NCI-H82 (cell line): ENCODE measurements around the gene KDM8.
A peak's percentile ranks its signal among the peaks of the same experiment; 100 is the strongest.

Source experiments
- DNase-seq: peaks from one replicate; lab custom pipeline; 2025; lab: John Stamatoyannopoulos, UW

Gene KDM8

DNA sequence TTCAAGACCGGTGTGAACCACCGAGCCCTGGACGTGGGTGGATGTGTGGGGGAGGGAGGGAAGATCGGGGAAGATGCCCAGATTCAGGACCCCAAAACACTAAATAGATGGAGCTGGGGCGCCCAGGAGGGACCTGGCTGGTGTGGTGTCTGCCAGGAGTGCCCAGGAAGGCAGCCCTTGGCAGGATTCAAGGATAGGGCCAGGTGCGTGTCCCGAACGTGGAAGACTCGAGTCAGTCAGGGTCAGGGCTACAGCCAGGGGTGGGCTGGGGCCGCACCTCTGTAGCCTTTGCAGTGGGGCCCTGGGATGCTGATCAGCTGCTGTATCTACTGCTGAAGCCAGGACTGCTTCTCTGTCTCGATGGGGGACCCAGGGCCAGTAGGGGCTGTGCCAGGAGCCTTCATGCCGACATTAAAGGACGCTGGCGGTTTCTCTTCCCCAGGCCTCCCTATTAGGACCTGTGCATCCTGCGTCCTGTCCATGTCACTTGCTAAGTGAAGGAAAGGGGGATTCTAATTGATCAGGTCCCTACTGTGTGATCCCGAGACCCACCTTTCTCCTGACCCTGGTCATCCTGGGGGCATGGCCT is 13.1 kb downstream of the KDM8 start:
- DNase-seq = no peak

DNA sequence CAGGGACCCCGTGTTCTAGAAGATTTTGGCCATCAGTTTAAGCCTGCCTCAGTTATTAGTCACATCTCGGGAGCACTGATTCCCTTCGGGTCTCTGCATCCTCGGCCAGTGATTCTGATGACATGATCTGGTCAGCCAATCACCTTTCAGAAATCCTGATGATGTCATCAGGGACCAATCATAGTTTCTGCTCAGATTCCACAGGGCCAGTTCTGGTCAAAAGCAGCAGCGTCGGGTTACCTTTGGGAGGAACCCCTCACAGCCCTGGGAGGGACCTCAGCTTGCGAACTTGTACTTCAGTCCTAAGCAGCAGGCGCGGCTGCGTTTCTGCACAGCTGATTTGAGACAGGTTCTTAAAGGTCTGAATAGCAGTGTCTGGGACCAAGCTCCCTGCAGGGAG is 13.9 kb downstream of the KDM8 start:
- peak; percentile 9 for DNase-seq

DNA sequence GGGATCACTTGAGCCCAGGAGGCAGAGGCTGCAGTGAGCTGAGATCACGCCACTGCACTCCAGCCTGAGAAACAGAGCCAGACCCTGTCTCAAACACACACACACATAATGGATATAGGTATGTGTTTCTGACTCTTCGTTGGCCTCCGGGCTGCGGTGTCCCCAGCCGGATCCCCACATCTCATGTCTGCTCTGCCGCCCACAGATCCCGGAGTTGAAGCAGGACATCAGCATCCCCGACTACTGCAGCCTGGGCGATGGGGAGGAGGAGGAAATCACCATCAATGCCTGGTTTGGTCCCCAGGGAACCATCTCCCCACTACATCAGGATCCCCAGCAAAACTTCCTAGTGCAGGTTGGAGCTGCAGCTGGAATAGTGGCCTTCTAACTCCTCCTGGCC is 15.4 kb downstream of the KDM8 start:
- DNase-seq = no peak

DNA sequence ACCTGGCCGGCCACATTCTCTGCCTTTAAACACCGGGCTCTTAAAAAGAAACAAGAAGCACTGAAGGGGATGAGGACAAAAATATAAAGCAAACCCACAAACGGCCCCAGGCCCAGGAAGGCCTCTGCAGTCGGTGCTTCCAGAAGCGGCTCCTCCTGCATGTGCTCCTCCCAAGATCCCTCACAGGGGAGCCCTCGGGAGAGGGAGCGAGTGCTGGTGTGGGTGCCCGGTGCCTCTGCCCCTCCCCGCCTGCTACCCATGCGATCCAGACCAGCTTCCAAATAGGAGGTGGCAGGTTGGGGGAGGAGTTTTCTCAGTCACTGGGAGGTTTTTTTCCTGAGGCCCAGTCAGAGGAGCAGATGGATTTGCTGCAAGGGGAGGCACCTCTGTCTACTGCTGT is 15.8 kb downstream of the KDM8 start:
- DNase-seq = no peak

DNA sequence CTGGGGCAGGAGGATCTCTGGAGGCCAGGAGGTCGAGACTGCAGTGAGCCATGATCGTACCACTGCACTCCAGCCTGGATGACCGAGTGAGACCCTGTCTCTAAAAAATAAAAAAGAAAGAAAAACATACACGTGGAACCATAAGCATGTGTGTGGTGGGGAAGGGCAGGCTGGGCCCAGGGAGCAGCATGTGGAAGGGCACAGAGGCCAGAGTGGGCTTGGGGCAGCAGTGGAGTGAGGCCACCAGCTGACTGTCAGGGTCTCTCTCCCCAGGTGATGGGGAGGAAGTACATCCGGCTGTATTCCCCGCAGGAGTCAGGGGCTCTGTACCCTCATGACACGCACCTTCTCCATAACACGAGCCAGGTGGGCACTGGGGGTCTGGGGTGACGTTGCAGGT is 16.8 kb downstream of the KDM8 start:
- no peak for DNase-seq

DNA sequence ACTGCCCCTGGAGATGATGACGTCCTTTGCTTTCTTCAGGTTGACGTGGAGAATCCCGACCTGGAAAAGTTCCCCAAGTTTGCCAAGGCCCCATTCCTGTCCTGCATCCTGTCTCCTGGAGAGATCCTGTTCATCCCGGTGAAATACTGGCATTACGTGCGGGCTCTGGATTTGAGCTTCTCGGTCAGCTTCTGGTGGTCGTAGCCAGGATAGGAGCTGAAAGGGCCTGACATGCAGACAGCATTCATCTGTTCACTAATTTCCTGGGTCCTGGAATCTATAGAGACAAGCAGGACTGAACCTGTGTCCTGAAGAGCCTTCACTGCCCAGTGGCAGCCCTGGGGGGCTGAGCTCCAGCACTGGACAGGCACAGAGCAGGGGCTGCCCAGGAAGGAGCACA is 17.2 kb downstream of the KDM8 start:
- DNase-seq = no peak

DNA sequence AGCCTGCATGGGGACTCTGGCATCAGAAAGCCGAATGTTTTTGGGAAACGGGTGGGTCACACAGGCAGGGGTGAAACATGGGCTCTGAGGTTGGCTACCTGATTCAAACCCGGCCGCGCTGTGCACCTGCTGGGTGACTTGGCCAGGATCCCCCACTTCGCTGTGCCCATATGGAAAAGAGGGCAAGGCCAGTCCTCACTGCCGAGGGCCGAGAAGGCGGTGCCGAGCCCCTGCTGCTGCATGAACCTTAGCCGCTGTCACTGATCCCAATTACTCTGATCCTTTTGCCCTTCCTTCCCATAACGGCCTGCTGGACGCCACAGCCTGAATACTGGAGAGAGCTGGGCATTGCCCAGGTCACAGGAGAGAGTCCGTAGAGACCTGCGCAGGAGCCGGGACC is 17.7 kb downstream of the KDM8 start:
- no peak for DNase-seq

DNA sequence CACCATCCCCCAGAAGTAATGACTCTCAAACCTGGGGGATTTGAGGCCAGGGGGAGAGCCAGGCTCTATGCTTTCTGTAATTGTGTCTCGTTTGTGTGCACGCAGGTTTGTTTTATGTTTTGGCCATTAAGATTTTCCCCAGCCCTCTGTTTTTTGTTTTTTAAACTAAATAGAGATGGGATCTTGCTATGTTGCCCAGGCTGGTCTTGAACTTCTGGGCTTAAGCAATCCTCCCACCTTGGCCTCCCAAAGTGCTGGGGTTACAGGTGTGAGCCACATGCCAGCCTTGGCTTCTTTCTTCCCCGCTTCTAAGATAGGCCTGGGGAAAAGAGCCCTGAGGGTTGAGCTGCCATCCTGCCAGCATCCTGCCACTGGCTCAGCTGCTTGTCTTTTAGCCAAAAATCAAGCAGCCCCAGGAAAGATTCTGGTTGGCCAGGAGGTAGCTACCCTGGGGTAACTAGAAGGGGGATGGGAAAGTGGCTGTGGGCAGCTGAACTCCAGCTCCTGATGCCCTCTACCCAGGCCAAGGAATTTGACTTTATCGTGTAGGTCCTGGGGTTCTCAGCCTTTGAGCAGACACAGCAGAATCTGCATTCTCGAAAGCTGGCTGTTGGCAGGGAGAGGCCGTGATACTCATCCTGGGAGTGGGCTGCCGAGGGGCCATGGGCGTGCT is 18.4 kb downstream of the KDM8 start:
- DNase-seq = no peak

DNA sequence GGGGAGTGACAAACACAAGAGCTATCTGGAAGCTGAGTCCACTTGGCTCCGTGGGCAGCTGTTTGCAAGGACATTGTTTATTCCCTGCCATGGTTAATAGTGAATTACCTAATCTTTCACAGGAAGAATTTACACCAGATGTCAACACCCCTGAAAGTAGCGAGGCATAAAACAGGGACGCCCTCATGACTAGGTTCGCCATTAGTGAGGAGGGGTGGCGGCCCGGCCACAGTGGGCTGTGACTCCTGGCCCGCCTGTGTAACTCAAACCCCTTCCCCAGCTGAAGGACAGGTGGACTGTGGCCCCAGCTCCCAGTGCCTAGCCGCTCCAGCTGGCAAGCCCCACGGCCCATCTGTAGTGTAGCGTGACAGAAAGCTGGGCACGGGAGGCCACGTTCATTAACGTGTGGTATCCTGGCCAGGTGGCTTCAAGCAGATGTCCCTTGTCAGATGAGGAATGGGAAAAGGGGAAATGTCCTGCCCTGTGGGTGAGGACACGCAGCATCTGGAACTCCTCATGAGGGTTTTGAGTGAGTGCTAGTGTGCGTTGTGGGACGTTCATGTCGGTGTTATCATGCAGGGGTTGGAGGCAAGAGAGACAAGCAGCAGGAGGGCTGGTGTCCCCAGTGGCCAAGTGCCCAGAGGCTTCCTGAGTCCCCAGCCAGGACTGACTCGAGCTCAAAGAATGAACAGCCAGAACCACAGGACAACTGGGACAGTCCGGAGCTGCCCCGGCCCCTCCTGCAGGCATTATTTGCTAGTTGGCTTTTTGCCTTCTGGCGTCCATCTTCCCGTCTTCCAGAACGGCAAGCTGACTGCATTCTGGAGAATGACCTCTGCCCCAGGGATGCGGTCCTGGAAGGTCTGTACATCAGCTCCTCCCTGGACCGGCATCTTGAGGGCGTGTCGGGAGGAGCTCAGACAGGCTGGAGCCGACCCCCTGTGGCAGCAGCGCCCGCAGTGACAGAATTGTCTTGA is 19.2 kb downstream of the KDM8 start:
- peak; percentile 30 for DNase-seq

DNA sequence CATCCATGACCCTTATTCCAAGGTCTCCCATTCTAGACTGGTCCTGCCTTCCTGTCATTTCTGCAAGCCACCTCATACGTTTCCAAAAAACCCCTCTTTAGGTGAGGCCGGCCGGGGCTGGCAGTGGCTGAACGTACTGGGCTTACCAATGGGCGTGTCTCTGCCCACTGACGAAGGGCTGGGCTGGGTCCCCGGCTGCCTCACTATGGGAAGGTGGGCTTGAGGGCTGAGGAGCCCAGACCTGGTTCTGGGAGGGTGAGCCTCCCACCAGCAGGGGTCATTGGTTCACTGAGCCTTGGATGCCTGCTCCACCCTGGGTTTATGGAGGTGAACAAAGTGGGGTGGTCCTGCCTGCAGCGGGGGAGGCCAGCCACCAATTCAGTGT is 19.9 kb downstream of the KDM8 start:
- no peak for DNase-seq

DNA sequence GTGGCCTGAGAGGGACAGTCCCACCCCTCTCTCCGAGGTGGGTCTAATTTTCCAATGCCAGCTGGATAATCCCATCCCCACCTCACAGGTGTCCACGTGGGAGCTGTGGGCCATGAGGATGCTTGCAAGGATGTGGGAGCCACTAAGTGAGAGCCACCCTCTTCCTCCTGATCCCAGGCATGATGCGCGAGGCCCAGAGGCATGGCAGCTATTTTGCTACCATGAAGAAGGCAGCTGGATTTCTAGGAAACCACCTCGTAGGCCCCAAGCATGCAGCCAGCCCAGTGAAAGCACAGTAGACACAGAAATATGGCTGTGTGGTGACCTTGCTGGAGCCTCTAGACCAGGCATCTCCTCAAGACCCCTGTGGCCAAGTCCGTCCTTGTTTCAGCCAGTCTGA is 20.4 kb downstream of the KDM8 start:
- no peak for DNase-seq

DNA sequence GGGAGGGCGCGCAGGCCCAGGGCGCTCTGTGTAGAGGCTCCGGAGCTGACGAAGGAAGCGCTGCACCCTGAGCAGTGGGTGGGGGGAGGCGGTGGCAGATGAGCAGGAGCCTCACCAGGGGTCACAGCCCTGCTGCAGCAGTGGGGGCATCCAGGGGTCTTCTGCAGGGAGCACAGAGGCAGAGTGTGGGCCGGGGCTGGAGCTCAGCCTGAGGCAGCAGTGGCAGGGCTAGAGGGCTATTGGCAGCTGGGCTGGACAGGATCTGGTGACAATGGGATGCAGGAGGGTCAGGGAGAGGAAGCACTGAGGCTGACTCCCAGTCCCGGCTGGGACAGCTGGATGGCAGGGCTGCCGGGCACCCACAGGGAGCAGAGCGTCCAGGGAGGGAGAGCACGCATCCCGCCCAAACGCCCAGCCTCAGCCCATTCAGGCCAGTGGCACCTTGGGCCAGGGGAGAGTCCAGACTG is 21.0 kb downstream of the KDM8 start:
- DNase-seq = no peak

DNA sequence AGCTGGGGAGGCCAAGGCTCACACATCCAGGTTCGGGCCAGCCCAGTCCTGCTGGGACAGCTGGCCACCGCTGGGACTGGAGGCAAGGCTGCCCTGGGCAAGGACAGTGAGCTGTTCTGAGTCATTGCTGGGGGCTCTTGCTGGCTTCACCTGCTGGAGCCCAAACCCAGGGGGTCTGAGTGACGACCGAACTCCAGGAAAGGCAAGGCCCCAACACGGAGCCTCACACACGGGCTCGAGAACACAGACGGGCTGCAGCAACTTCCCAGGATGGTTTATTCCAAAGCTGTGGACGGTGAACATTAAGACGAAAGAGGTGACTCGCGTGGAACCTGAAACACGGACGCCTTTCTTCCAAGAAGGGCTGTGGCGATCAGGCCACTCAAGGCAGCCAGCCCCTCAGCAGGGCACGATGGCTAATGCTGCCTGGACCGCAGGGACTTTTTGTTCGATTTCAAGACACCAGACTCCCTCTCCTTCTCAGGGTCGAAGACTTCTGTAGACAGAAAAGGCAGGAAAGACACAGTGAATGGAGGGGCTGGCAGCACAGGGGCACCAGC is 21.5 kb downstream of the KDM8 start:
- no peak for DNase-seq

DNA sequence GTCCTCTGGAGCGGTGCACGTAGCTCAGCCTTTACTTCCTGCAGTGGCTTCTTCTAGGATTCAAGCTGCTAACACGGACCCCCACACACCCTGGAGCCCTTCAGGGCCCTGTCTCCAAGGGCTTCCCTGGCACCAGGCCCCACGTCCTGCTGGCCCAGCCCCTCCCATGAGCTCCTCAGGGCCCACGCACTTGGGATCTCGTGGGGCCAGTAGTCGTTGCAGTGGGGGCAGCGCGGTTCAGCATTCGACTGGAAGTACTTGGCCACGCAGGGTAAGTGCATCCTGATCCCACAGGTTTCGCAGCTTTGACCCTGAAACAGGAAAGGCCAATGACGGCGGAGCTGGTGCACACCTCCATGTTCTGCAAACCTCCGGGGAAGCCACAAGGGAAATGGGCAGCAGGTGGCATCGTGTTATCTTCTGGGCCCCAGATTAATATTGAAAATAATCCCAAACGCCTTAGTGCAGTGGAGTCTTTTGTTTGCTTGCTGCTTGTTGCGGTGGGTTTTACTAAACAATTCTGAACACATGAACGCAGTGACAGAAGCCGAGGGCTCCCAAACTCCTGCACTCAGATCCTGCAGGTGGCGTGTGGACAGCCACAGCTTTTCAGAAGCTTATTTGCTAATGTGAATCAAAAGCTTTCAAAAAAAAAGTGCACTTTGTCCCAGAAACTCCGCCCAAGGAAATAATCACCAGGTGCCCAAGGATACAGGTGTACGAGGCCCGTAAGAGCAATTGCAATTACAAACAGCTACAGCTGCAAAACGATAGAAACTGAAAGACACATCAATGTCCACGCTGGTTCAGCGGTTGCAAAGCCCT is 22.4 kb downstream of the KDM8 start:
- no peak for DNase-seq

DNA sequence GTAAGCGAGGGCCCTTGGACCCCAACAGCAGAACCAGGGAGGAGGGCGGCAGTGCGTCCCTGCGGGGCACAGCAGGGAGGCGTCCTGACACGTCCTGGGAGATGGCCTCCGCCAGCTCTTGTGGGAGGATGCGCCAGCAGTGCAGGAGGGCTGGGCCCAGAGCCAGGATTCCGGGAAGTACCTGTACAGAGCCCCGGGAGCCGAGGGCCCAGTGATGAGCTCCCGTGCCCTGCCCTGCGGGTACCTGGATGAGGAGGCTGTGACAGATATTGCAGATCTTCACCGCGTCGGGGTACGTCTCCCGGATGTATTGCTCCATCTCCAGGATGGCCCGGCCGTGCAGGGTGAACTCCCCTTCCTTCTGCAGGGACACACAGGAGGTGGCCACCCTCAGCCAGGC is 23.1 kb downstream of the KDM8 start:
- no peak for DNase-seq

DNA sequence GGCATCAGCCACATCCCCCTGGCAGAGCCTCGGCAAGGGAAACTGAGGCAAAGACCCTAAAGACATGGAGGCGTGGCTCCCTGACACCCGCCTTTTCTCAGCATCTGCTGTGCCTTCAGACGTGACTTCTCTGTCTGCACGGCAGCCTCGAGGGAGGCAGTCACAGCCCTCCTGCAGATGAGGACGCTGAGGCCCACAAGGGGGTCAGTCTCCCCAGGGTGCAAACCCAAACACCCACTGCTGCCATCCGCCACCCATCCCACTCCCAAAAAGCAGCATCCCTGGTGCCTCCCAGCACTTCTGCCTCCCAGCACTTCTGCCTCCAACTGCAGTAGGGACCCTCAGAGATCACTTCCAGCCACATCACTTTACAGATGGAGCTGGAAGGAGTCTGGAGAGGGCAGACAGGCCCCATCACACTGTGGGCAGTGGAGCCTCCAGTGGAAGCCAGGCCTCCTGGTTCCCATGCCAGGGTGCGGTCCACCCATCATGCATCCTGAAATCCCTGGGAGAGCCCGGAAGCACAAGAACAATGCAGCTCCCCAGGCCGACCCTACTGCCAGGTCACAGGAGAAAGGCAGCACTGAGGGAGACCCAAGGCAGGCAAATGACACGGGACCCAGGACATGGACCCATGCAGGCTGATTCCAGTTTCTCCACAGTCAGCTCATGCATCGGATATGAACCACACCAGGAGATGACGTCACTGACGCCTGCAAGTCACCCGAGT is 23.8 kb downstream of the KDM8 start:
- no peak for DNase-seq

DNA sequence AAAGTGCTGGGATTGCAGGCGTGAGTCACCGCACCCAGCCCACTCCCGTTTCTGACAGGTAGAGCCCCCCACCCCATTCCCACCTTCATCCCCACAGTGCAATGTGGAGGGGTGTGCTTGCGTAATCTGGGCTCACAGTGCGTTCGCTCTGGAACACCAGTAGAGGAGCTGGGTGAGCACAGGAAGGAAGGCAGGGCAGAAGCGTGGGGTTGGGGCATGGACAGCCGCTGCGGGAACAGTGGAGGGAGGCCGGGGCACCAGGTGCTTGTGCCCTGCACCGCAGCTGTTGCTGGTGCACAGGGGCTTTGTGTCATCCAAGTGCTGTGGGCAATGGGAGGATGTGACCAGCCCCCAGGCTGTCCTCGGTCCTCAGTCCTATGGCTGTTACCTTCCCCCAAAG is 24.7 kb downstream of the KDM8 start:
- DNase-seq = no peak

DNA sequence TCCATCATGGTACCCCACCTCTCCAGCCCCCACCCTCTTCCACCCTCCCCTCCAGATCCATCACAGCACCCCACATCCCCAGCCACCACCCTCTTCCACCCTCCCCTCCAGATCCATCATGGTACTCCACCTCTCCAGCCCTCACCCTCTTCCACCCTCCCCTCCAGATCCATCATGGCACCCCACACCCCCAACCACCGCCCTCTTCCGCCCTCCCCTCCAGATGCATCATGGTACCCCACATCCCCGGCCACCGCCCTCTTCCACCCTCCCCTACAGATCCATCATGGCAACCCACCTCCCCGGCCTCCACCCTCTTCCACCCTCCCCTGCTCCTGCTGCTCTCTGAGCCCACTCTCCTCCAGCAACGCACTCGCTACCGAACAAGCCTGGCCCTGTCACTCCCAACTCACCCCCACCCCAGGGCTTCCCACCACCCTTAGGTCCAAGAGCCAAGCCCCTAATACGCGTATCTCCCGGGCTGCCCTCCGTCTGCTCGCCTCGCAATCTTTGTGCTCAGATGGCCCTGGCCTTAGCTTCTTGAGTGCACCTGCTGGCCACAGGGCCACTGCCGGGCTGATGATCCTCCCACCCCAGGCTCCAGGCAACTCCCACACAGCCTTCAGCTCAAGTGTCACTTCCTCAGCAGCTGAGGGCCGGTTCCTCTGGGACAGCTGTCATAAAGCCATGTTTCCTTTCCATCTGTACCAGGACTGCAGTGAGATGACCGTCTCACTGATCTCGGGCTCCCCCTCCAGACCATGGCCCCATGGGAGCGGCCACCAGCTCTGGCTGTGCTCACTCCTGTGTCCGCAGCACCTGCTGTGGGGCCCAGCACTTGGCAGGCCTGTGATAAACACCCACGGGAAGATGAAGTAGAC is 25.5 kb downstream of the KDM8 start:
- DNase-seq = no peak

DNA sequence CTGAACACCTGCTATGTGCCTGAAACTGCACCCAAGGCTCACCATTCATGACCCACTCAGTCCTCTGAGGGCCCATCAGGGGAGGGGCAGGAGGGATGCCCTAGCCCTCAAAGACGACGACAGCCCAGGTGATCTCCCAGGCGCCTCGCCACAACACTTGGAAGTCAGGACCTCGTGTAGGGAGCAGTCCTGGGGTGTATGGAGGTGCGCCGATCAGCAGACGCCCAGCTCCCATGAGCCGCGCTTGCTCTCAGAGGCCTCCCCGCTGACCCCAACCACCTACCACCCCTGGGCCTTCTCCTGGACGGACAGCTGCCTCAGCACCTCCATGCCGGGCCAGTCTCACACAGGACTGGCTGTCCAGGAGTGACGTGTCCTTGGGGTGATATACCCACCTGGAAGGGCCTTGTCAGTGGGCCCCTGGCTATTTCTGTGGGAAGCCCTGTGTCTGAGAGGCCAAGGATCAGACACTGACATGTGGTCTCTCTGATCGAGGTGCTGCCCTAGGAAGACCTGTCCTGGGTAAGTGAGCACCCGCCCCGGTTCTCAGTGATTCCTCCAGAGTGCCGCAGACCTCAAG is 26.7 kb downstream of the KDM8 start:
- no peak for DNase-seq

DNA sequence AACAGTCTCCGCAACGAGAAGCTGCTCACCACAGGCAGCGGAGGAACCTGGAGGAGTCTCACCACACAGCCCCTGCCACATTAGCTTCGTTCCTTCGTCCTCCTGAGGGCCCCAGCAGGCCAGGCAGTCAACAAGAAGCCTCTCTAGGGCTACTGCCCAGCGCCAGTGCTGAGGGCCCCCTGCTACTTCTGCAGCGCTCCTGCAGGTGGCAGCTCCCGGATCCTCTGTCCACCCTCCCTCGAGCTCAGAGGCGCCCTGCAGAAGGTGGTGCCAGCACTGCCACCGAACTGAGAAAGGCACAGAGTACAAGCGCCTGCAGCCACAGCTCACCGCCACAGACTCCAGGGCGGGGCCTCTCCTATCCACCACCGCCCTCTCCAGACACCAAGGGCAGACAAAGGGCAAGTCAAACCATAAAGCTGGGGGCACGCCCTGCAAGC is 27.3 kb downstream of the KDM8 start:
- DNase-seq = no peak
